ENCODE results near the gene ERCC4.

DNA sequence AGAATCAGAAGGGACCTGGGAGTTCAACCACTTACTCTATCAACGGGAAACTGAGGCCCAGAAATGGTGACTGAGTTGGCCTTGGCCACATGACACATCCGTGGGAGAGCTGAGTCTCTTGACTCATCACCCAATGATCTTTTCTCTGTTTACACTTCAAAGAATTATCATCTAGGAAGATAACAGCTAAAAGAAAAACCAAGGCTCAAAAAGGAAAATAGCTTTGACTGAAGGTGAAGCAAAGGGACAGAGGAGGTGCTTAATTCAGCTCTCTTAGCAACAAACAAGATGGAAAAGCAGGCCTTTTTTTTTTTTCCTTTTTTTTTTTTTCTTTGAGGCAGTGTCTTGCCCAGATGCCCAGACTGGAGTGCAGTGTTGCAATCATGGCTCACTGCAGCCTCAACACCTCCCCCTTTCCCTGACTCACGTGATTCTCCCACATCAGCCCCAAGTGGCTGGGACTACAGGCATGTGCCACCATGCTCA lies 16.7 kb downstream of the ERCC4 start:
- TF ChIP-seq, protein P1, sequence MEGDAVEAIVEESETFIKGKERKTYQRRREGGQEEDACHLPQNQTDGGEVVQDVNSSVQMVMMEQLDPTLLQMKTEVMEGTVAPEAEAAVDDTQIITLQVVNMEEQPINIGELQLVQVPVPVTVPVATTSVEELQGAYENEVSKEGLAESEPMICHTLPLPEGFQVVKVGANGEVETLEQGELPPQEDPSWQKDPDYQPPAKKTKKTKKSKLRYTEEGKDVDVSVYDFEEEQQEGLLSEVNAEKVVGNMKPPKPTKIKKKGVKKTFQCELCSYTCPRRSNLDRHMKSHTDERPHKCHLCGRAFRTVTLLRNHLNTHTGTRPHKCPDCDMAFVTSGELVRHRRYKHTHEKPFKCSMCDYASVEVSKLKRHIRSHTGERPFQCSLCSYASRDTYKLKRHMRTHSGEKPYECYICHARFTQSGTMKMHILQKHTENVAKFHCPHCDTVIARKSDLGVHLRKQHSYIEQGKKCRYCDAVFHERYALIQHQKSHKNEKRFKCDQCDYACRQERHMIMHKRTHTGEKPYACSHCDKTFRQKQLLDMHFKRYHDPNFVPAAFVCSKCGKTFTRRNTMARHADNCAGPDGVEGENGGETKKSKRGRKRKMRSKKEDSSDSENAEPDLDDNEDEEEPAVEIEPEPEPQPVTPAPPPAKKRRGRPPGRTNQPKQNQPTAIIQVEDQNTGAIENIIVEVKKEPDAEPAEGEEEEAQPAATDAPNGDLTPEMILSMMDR (conservative IDR thresholded peaks at IDR 0.05; ENCODE audit: low read depth, low read length), result no peak
- no peak for TF ChIP-seq EZH2 (IDR thresholded peaks at IDR 0.05; ENCODE audit: borderline replicate concordance, low read depth, low read length, poor library complexity, severe bottlenecking)

Measured in A673 (cell line).